SKM-1 treated with dmso at 0.1 percent for 144 hours (cell line): ENCODE data around the gene SLC5A2.
"Not testable (repeated sequence)": the region's sequence is repeated elsewhere in the genome, so short reads cannot be mapped to it uniquely, and the experiment has no call there.

Experiments used
- DNase-seq: peaks from one replicate; lab custom pipeline; 2025; ENCODE audit not compliant: unreplicated experiment; lab: John Stamatoyannopoulos, UW

The SLC5A2 gene

GRCh38 chr16:31474773-31475738 is 7.9 kb upstream of the SLC5A2 start:
- DNase-seq: no peak

GRCh38 chr16:31475946-31476302 is 7.0 kb upstream of the SLC5A2 start:
- no peak for DNase-seq

GRCh38 chr16:31476303-31477219 is 6.4 kb upstream of the SLC5A2 start:
- no peak for DNase-seq

GRCh38 chr16:31477220-31478216 is 5.4 kb upstream of the SLC5A2 start:
- DNase-seq: no peak

- DNase-seq: no peak
These were observed 4.0 kb upstream of the SLC5A2 start for GRCh38 chr16:31478956-31479355.

- no peak for DNase-seq
These were observed 3.2 kb upstream of the SLC5A2 start for GRCh38 chr16:31479751-31480150.

GRCh38 chr16:31480851-31481536 is 1.9 kb upstream of the SLC5A2 start:
- DNase-seq: no peak

- not testable (repeated sequence) for DNase-seq
These were observed 1.1 kb downstream of the SLC5A2 start for GRCh38 chr16:31484048-31484447.

- no peak for DNase-seq
These were observed 1.7 kb downstream of the SLC5A2 start for GRCh38 chr16:31484491-31485171.

GRCh38 chr16:31485571-31485970 is 2.6 kb downstream of the SLC5A2 start:
- no peak for DNase-seq

- DNase-seq: no peak
These were observed 3.1 kb downstream of the SLC5A2 start for GRCh38 chr16:31486045-31486444.

- no peak for DNase-seq
These were observed 4.3 kb downstream of the SLC5A2 start for GRCh38 chr16:31487071-31487719.

GRCh38 chr16:31487720-31488467 is 5.0 kb downstream of the SLC5A2 start:
- DNase-seq: no peak

GRCh38 chr16:31488468-31489297 is 5.8 kb downstream of the SLC5A2 start:
- DNase-seq: no peak

GRCh38 chr16:31489298-31489564 is 6.3 kb downstream of the SLC5A2 start:
- no peak for DNase-seq

- no peak for DNase-seq
These were observed 7.0 kb downstream of the SLC5A2 start for GRCh38 chr16:31489616-31490584.
